GM12873 (cell line): ENCODE measurements around the gene TRPC1.

Experiments
- TF ChIP-seq, protein P1 (sequence below): IDR thresholded peaks from 2 replicates; pipeline ENCODE4 v1.5.1; 2012; ENCODE audit warnings: low read depth, mild to moderate bottlenecking, moderate library complexity, low read length, control low read depth; ENCODE audit not compliant: insufficient read depth; ENCODE audit errors: missing control alignments

TRPC1 gene

DNA sequence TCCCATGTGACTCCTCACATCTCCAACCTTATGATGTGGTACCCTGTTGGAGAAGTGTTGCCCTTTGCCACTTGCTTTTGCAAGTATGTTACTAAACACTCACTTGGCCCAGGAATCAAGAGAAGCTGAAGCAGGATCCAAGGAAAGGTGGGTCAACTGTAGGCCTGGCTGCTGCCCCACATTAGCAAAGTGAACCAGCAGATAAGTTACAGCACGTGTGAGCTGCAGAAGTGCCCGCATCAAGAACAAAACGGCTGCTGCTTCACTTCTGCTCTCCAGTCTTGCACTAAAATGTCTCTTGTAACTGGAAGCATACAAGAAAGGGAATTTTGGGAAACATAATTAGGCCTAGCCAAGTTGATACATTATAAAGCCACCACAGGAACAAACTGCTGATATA lies 85.4 kb downstream of the TRPC1 start:
- TF ChIP-seq, protein P1, sequence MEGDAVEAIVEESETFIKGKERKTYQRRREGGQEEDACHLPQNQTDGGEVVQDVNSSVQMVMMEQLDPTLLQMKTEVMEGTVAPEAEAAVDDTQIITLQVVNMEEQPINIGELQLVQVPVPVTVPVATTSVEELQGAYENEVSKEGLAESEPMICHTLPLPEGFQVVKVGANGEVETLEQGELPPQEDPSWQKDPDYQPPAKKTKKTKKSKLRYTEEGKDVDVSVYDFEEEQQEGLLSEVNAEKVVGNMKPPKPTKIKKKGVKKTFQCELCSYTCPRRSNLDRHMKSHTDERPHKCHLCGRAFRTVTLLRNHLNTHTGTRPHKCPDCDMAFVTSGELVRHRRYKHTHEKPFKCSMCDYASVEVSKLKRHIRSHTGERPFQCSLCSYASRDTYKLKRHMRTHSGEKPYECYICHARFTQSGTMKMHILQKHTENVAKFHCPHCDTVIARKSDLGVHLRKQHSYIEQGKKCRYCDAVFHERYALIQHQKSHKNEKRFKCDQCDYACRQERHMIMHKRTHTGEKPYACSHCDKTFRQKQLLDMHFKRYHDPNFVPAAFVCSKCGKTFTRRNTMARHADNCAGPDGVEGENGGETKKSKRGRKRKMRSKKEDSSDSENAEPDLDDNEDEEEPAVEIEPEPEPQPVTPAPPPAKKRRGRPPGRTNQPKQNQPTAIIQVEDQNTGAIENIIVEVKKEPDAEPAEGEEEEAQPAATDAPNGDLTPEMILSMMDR: no peak

DNA sequence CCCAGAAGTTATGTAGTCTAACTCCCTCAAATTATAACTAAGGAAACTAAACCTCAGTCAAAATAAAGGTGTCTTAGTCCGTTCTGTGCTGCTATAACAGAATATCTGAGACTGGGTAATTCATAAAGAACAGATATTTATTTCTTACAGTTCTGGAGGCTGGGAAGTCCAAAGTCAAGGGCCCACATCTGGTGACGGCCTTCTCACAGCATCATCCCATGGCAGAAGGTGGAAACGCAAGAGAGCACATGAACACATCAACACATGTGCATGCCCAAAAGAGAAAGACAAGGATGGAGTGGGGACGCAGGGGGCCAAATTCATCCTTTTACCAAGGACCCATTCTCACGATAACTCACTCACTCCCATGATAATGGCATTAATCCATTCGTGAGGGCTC lies 92.0 kb downstream of the TRPC1 start:
- TF ChIP-seq, protein P1: no peak

DNA sequence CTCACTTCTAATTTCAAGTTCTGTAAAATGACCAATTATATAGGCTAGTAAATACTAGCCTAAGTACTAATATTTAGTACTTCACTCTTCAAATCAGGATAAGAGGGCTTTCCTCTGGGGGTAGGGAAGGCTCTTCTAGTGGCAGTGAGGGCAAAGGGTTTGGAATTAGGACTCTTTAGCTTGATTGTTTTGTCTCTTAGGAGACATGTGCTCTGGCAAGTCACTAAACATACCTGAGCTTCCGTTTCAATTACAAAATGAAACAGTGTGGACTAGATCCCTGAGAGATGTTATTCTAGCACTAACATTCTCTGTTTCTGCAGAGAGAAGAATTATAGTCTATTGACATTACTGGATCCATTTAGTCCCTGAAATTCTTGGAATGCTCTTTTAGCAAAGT lies 93.5 kb downstream of the TRPC1 start:
- TF ChIP-seq, protein P1: no peak

DNA sequence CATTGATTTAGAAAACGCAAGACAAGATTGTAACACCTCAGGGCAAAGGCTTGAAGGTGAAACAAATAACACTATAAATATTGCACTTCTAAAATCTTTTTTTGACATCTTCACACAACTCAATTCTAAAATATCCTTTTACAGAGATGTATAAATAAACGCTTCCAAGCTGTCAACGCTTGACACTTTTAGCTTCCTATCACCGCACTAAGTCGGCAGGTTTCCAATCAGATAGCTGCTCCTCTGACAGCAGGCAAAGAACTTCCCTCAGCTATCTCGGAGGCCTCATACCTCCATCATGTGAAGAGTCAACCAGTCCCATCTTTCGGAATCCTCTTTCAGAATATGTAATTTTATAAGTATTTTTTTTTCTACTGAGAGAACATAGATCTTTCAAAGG lies 94.1 kb downstream of the TRPC1 start:
- TF ChIP-seq, protein P1: no peak

DNA sequence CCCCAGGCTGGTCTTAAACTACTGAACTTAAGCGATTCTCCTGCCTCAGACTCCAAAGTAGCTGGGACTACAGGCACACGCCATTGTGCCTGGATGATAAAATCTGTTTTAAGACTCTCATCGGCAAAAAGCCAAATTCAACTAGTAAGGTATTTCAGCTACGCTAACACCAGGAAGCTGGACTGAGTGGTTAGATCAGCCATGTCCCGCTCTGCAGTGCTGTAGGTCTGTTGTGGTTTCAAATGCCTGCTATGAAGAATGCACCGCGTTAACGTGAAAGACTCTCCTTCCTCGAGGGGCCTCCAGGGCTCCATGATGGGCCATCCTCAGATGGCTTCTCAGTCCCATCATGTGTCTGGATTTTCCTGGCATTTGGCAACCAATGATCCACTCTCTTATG lies 94.8 kb downstream of the TRPC1 start:
- TF ChIP-seq, protein P1: no peak

DNA sequence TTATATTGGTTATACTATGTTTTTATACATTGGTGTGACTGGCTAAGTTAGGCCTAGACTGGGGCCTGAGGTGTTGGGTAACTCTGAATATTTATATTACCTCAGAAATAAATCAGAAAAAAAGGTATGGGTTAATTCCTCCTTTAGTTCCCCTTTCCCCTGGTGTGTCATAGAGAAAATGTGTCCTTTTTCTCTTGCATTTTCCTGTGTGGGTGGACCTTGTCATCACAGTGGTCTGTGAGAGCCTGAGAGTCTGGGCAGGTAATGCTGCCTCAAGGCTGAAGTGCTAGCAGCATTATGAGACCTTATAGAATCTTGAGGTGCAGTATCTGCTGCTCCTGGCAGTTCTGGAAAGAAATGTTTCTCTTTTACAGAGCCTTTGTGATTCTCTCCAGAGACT lies 95.3 kb downstream of the TRPC1 start:
- TF ChIP-seq, protein P1: no peak

DNA sequence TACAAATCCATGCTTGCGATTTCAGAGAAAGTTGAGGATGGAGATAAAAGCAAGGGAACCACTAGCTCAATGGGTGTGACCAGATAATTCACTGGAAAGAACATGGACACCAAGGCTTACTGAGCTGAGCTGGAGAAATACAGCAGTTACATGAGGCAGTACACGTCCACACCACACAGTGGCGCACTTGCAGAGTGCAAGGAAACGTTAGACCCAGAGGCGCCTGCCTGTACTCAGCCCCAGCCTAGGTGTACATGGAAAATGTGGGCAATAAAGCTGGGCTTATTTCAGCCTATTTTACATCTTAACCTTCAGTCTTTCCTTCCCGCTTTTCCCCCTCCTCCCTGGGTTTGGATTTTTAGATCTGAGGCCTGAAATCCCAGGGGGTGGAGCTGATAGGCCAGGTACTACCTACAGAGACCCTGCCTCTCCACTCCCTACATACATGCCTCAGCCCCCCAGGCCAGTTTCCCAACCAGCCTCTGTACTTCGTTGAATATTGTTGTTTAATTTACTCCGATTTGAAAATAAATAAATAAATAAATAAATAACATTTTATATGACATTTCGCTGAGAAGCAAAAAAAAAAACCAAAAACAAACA lies 105.0 kb downstream of the TRPC1 start:
- TF ChIP-seq, protein P1: peak; percentile 97
